GM21576 (cell line): ENCODE results near the gene STK10.
"Not testable (repeated sequence)": the region's sequence is repeated elsewhere in the genome, so short reads cannot be mapped to it uniquely, and the experiment has no call there.

Experiments used
- ATAC-seq: cut with Tn5 transposase; IDR thresholded peaks from one replicate; pipeline ENCODE4 v1.9.1; 2021; ENCODE audit warnings: mild to moderate bottlenecking, moderate library complexity; ENCODE audit not compliant: unreplicated experiment

STK10 gene

DNA sequence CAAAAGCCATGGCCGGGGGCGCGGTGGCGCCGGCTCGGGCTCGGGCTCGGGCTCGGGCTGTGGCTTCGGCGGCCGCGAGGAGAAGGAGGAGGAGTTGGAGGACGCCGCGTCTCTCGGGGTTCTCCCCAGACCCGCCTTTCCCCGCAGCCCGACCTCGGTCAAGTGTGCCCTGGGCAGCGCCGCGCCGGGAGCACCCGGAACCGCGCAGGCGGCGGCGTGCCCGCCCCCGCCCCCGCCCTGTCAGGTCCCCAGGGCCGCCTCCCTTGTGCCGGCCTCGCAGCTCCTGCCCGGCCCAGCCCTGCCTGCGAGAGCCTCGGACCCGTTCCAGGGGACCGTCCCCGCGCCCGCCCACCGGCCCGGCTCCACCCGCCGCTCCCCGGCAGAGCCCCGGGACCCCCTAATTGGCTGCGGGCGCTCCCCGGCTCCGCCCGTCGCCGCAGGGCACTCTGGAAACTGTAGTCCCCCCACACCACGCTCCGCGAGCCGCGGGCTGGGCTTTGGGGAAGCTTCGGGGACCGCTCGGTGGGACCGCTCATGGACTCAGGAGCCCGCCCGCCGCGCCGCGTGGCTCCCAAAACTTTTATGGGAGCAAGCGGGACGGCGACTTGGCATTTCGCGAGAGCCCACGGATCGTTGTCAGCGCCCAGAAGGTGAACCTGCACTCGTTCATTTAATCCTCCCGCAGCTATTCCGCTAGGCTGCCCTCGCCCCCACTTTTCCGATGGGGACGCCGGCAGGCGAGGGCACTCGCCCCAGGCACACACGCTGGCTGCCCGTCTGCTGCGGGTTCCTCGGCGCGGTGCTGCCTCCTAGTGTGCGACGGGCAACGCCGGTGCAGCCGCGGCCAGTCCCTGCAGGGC lies at the start of gene STK10:
STK10 (minus strand) TSS at position 192 of the 860 bp plus-strand sequence; CDS start at position 10, 182 bp downstream.
- peak; percentile 67 for ATAC-seq

DNA sequence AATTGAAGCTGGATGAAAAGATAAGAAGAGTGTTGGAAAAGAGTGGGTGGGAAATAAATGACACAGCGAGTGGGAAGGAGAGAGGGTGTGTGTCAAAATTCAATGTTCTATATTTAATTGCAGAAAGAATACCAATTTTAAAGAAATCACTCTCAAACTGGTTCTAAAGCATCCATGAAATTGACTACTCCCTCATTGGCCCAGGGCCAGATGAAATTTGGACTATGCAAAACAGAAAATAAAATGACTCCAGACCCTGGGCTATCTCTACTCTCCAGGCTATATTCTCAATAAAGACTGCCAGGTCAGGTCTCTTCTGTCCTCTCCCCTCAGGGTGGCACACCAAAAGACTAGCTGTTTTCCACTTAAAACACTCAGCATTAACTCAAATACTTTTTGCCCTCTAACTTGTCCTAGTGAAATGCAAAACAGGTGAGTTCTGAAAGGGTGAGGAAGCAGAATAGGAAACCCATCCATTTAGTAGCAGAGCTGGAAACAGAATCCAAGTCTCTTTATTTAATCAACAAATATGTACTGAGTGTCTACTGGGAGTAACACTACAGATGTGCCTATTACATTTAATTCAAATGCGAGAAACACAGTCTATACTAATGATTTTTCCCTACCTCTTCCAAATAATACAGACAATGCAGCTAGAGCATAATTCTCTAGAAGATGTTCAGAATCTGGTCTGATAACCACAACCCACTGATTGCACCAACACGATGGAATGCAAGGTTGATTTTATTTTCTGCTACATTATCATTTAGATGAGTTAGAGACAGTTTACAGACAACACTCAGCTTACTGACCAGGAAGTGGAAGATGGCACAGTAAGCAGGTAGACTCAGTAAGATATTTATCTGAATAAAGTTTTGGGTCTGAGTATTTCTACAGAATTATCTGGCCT lies 48.1 kb upstream of the STK10 start:
- no peak for ATAC-seq

- peak; percentile 64 for ATAC-seq
Measured at GRCh38 chr5:172235132-172235780, 47.2 kb upstream of the STK10 start.

GRCh38 chr5:172234031-172234430 lies 46.0 kb upstream of the STK10 start:
- no peak for ATAC-seq

DNA sequence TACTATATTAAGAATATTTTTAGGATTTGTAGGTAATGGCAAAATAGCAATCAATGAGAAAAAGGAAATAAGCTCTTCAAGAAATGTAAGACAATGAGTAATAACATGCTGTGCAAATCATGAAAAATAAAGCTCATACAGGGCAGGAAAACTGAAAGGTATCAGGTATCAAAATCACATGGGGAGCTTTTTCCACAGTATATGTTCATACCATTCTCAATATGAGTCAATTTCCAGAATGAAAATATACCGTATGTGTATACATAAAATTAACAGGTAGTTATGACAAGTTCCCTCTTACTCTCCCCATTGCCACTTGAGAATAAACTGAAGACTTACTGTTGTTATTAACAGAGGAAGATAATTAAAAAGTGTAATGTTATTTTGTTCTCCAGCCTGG lies 41.9 kb upstream of the STK10 start:
- ATAC-seq = no peak

DNA sequence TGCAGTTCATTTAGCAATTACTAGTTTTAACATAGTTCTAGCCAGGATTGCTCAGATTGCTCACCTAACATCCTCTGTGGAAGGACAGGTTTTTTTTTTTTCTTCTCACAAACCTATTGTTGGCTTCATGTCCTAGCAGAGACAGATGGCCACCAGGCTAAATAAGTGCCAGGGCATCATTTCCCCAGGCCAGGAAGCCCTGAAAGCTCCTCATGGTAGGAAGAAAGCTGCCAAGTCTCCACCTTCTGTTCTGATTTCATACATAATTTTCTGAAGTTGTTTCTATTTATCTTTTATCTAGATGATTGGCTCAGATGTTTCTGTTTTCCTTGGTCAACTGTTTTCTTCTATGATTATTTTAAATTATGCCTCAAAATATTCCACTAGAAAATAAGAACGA lies 37.0 kb upstream of the STK10 start:
- no peak for ATAC-seq

DNA sequence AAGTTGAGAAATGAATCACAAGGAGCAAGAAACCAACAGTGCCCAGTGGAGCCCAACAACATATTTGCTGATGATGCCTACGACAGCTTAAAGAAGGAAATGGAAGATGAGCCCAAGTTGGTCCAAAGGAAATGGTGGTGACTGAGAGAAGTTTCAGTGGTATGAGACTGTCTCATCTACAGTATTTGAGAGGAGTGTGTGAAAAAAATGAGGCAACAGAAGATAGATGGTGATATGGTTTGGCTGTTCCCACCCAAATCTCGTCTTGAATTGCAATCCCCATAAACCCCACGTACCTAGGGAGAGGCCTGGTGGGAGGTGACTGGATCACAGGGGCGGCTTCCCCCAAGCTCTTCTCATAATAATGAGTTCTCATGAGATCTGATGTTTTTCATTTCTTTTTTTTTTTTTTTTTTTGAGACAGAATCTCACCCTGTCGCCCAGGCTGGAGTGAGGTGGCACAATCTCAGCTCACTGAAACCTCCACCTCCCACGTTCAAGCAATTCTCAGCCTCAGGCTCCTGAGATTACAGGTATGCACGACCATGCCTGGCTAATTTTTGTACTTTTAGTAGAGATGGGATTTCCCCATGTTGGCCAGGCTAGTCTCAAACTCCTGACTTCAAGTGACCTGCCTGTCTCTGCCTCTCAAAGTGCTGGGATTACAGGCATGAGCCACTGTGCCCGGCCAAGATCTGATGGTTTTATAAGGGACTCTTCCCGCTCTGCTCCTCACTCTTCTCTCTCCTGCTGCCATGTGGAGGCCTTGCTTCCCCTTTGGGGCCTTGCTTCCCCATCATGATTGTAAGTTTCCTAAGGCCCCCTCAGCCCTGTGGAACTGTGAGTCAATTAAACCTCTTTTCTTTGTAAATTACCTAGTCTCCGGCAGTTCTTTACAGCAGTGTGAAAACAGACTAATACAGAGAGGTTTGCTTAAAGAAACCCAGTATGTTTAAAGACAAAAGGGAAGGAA lies 36.2 kb upstream of the STK10 start:
- ATAC-seq = peak; percentile 87

GRCh38 chr5:172219296-172219695 lies 31.3 kb upstream of the STK10 start:
- no peak for ATAC-seq

DNA sequence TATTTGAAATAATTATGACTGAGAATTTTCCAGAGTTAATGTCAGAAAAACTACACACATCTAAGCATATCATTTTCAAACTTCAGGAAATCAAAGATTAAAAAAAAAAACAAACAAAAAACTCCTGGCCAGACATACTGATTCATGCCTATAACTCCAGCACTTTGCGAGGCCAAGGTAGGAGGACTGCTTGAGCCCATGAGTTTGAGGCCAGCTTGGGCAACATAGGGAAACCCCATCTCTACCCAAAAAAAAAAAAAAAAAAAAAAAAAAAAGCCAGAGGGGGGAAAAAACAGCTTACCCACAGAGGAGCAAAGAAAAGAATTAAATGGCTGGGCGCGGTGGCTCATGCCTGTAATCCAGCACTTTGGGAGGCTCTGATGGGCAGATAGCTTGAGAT lies 28.3 kb upstream of the STK10 start:
- no peak for ATAC-seq

- ATAC-seq = no peak
Measured at GRCh38 chr5:172213126-172213525, 25.1 kb upstream of the STK10 start.

- ATAC-seq = no peak
Measured at GRCh38 chr5:172211676-172212075, 23.7 kb upstream of the STK10 start.

GRCh38 chr5:172209714-172210113 lies 21.7 kb upstream of the STK10 start:
- no peak for ATAC-seq

GRCh38 chr5:172207511-172207910 lies 19.5 kb upstream of the STK10 start:
- ATAC-seq = no peak

DNA sequence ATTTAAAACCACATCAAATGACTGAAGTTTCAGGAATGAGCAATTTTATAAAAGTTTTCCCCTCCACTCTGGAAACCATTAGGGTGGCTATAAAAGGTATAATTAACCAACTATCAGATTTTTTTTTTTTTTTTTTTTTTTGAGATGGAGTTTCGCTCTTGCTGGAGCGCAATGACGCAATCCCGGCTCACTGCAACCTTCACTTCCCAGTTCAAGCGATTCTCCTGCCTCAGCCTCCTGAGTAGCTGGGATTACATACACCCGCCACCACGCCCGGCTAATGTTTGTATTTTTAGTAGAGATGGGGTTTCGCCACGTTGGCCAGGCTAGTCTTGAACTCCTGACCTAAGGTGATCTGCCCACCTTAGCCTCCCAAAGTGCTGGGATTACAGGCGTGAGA lies 18.0 kb upstream of the STK10 start:
- ATAC-seq = not testable (repeated sequence)

DNA sequence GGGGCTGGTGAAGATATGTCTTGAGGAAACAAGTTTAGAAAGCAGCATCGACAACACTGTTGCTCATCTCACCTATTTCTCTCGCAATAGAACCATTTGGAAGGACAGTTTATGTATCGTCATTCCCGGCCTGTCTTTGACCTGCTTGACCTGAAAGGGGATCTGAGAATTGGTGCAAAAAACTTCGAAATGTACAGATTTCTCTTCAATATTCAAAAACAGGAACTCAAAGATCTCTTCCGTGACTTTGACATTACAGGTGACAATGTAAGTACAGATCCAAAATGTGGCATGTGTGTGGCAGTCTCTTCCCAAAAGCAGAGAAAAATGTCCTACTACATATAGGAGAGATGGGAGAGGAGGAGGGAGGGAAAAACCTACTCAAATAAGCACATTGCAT lies 12.5 kb upstream of the STK10 start:
- ATAC-seq = no peak

DNA sequence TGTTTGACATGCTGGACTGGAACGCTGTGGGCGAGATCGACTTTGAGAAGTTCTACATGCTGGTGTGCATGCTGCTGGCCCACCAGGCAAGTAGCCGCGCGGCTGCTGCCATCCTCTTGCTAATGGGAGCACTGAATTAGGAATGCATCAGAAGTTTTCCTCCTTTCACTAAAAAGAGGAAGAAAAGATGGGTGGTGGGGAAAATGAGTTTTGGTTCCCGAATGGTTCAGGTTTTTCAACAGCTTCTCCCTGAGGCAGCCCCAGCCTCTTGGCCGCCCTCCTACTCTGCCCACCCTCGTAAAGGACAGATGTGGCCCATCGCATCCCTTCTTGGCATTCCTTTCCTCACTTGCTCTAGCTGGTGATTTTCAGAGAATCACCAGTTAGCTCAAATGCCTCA lies 11.4 kb upstream of the STK10 start:
- no peak for ATAC-seq

DNA sequence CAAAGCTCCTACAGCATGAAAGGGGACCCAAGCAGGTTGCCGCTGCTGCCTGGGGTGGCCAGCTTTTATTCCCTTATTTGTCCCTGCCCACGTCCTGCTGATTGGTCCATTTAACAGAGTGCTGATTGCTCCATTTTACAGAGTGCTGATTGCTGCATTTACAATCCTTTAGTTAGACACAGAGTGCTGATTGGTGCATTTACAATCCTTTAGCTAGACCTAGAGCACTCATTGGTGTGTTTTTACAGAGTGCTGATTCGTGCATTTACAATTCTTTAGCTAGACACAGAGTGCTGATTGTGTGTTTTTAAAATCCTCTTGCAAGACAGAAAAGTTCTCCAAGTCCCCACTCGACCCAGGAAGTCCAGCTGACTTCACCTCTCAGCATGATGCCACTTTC lies 9.8 kb upstream of the STK10 start:
- not testable (repeated sequence) for ATAC-seq

GRCh38 chr5:172194985-172195774 lies 7.2 kb upstream of the STK10 start:
- no peak for ATAC-seq

DNA sequence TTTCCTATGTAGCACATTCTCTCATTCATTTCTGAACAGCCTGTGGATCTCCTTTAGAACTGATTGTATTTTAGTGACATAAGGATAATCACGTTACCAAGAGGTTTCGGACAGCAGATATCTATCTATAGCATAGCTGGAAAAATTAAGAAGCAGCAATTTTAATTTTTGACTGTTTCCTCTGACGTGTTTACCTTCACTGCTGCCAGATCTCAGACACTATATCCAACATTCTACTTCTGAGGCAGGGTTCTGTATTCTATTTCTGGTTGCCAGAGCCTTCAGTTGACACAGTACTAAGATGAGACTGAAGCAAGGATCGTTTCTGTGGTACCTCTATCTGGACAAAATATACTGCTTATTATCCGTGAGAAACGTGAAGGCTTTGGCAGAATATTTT lies 5.8 kb upstream of the STK10 start, which contains the start of gene EFCAB9:
EFCAB9 (plus strand) TSS at position 301 of the 400 bp plus-strand sequence; CDS start at position 302, 1 bp downstream.
- no peak for ATAC-seq
